Hair follicular keratinocyte (primary cell): ENCODE measurements around the gene TRAK1. TPM values are rescaled to one million over a fixed set of nuclear protein-coding genes. Genes with fewer than 3 reads are reported as not detected.

Experiments
- total RNA-seq: library from RNA; depleted of rRNA; stranded (reverse); fragments of >200 nt; gene quantifications from 2 replicates; pipeline ENCODE4 v1.2.3, GENCODE V29; 2015

Gene TRAK1
- 29.0 and 41.6 TPM in 2 replicates for total RNA-seq

GRCh38 chr3:42090973-42091731 is at the start of gene TRAK1:
TSS of gene TRAK1 (plus strand) at chr3:42091357. CDS start at chr3:42091470, 113 bp downstream.

GRCh38 chr3:42266085-42266484 is 174.9 kb downstream of the TRAK1 start, which contains the start of gene CCK:
TSS of gene CCK (minus strand) at chr3:42266185. CDS start at chr3:42263630, 2,555 bp downstream.

Other genes starting within 250 kb of the TRAK1 start
- 5.0 and 5.1 TPM in 2 replicates for gene ULK4, start 129.3 kb upstream of the TRAK1 start, total RNA-seq
- 1.0 and 2.8 TPM in 2 replicates for gene CCK, start 174.8 kb downstream of the TRAK1 start, total RNA-seq